ENCODE data around the gene DDR1. TPM values are rescaled to one million over a fixed set of nuclear protein-coding genes. Genes with fewer than 3 reads are reported as not detected.

The DDR1 gene
- total RNA-seq, 1 experiment from 2014 or later: 580 TPM

- BruUV-seq (replicated peaks): no TSS peak
- Mint-ChIP-seq H3K9me3 (ENCODE audit: low read depth, unreplicated experiment) (no peaks in the 10 kb centered on the region), H3K4me1 (ENCODE audit: low read depth, unreplicated experiment) (peaks cover 34% of the 10 kb centered on the region), H3K27ac (ENCODE audit: unreplicated experiment) (no peak overlapping the region), H3K4me3 (ENCODE audit: low read depth, unreplicated experiment) (no peak overlapping the region), H3K27me3 (ENCODE audit: unreplicated experiment) (no peaks in the 10 kb centered on the region), H3K36me3 (ENCODE audit: insufficient read depth, unreplicated experiment) (peaks cover 10% of the 10 kb centered on the region)
- intact Hi-C loops (cut with micrococcal nuclease; ENCODE audit: unreplicated experiment): no loop called here
- CTCF ChIA-PET: interaction anchor here (1.2 kb wide), 1 partner anchor 9 kb away, joined by 3 read pairs; no protein-coding TSS in a partner anchor
- no peak for DNase-seq
- TF ChIP-seq CTCF (IDR thresholded peaks at IDR 0.05; ENCODE audit: unreplicated experiment): no peak
These were observed 47.4 kb upstream of the DDR1 start for GRCh38 chr6:30836957-30837356.

GRCh38 chr6:30837432-30837831, 46.9 kb upstream of the DDR1 start:
- Mint-ChIP-seq H3K36me3 (ENCODE audit: insufficient read depth, unreplicated experiment) (peaks cover 10% of the 10 kb centered on the region), H3K27ac (ENCODE audit: unreplicated experiment) (no peak overlapping the region), H3K27me3 (ENCODE audit: unreplicated experiment) (no peaks in the 10 kb centered on the region), H3K4me1 (ENCODE audit: low read depth, unreplicated experiment) (peaks cover 37% of the 10 kb centered on the region), H3K9me3 (ENCODE audit: low read depth, unreplicated experiment) (no peaks in the 10 kb centered on the region), H3K4me3 (ENCODE audit: low read depth, unreplicated experiment) (no peak overlapping the region)
- TF ChIP-seq CTCF (IDR thresholded peaks at IDR 0.05; ENCODE audit: unreplicated experiment): no peak
- DNase-seq: no peak
- intact Hi-C loops (cut with micrococcal nuclease; ENCODE audit: unreplicated experiment): no loop called here
- CTCF ChIA-PET: interaction anchor here (1.2 kb wide), 1 partner anchor 9 kb away, joined by 3 read pairs; no protein-coding TSS in a partner anchor
- no TSS peak for BruUV-seq (replicated peaks)

GRCh38 chr6:30837870-30838269, 46.4 kb upstream of the DDR1 start:
- BruUV-seq (replicated peaks): no TSS peak
- CTCF ChIA-PET: interaction anchor here (1.2 kb wide), 1 partner anchor 10 kb away, joined by 3 read pairs; no protein-coding TSS in a partner anchor
- H3K36me3 Mint-ChIP-seq (ENCODE audit: insufficient read depth, unreplicated experiment): peaks cover 10% of the 10 kb centered on the region

GRCh38 chr6:30839671-30840070, 44.6 kb upstream of the DDR1 start:
- DNase-seq: peak; percentile 40
- intact Hi-C loops (cut with micrococcal nuclease; ENCODE audit: unreplicated experiment): loop anchor here (2.0 kb wide), 1 partner anchor 29 kb away; no protein-coding TSS in a partner anchor
- Mint-ChIP-seq H3K9me3 (ENCODE audit: low read depth, unreplicated experiment) (no peaks in the 10 kb centered on the region), H3K27ac (ENCODE audit: unreplicated experiment) (peak overlapping the region; percentile 60), H3K36me3 (ENCODE audit: insufficient read depth, unreplicated experiment) (peaks cover 10% of the 10 kb centered on the region), H3K4me1 (ENCODE audit: low read depth, unreplicated experiment) (peaks cover 52% of the 10 kb centered on the region), H3K27me3 (ENCODE audit: unreplicated experiment) (no peaks in the 10 kb centered on the region), H3K4me3 (ENCODE audit: low read depth, unreplicated experiment) (no peak overlapping the region)
- CTCF ChIA-PET: interaction anchor here (0.5 to 1.4 kb wide), 2 partner anchors 202 to 602 kb away, joined by 3 to 10 read pairs; no protein-coding TSS in a partner anchor
- TF ChIP-seq CTCF (IDR thresholded peaks at IDR 0.05; ENCODE audit: unreplicated experiment): no peak
- BruUV-seq (replicated peaks): no TSS peak

More at GRCh38 chr6:30837870-30838269, 46.4 kb upstream of the DDR1 start:
- Mint-ChIP-seq H3K4me1 (ENCODE audit: low read depth, unreplicated experiment) (peaks cover 37% of the 10 kb centered on the region), H3K27ac (ENCODE audit: unreplicated experiment) (peak overlapping the region; percentile 6), H3K4me3 (ENCODE audit: low read depth, unreplicated experiment) (no peak overlapping the region), H3K27me3 (ENCODE audit: unreplicated experiment) (no peaks in the 10 kb centered on the region), H3K9me3 (ENCODE audit: low read depth, unreplicated experiment) (no peaks in the 10 kb centered on the region)
- no peak for DNase-seq
- no peak for TF ChIP-seq CTCF (IDR thresholded peaks at IDR 0.05; ENCODE audit: unreplicated experiment)
- intact Hi-C loops (cut with micrococcal nuclease; ENCODE audit: unreplicated experiment): loop anchor here (2.0 kb wide), 1 partner anchor 31 kb away; no protein-coding TSS in a partner anchor
